ENCODE data around the gene PLEKHN1.
A peak's percentile ranks its signal among the peaks of the same experiment; 100 is the strongest.

PLEKHN1 gene

GRCh38 chr1:959731-960362 lies 6.4 kb upstream of the PLEKHN1 start:
- Histone ChIP-seq H3K9me3 (ENCODE audit: low read depth, low read length) (no peaks in the 10 kb centered on the region), H3K4me3 (peak overlapping the region; percentile 78), H3K36me3 (ENCODE audit: insufficient read depth, low read length) (peaks cover 43% of the 10 kb centered on the region), H3K9ac (ENCODE audit: insufficient read length) (peak overlapping the region; percentile 73), H3K27ac (peak overlapping the region; percentile 50; the same call in 1 of the 2 replicates)
- TF ChIP-seq POLR2AphosphoS5 (IDR thresholded peaks at IDR 0.05; ENCODE audit: borderline replicate concordance, low read depth, low read length): no peak
- TF ChIP-seq EZH2 (IDR thresholded peaks at IDR 0.05): no peak
- no peak for TF ChIP-seq FOXP2 (optimal IDR thresholded peaks at IDR 0.05; ENCODE audit: control extremely low read depth, extremely low read length, insufficient read depth)
- DNase-seq (ENCODE audit: low read depth, low spot score): no peak

GRCh38 chr1:960363-961131 lies 5.7 kb upstream of the PLEKHN1 start, which contains the start of gene KLHL17:
TSS of gene KLHL17 (plus strand) at chr1:960584. CDS start at chr1:960694, 110 bp downstream.
- Histone ChIP-seq H3K4me3 (peak within 1 kb of the TSS; percentile 78), H3K9ac (ENCODE audit: insufficient read length) (peak within 1 kb of the TSS; percentile 73), H3K36me3 (ENCODE audit: insufficient read depth, low read length) (peaks cover 36% of the 10 kb centered on the region), H3K27ac (peak within 1 kb of the TSS; percentile 50; the same call in 1 of the 2 replicates), H3K9me3 (ENCODE audit: low read depth, low read length) (no peaks in the 10 kb centered on the region)
- no peak for DNase-seq (ENCODE audit: low read depth, low spot score)
- TF ChIP-seq EZH2 (IDR thresholded peaks at IDR 0.05) (no peak), FOXP2 (optimal IDR thresholded peaks at IDR 0.05; ENCODE audit: control extremely low read depth, extremely low read length, insufficient read depth) (no peak), POLR2AphosphoS5 (IDR thresholded peaks at IDR 0.05; ENCODE audit: borderline replicate concordance, low read depth, low read length) (peak; percentile 50; the same call in 1 of the 2 replicates)

- Histone ChIP-seq H3K9me3 (ENCODE audit: low read depth, low read length) (no peaks in the 10 kb centered on the region), H3K36me3 (ENCODE audit: insufficient read depth, low read length) (peaks cover 29% of the 10 kb centered on the region), H3K4me3 (peak overlapping the region; percentile 78), H3K27ac (no peak overlapping the region), H3K9ac (ENCODE audit: insufficient read length) (peak overlapping the region; percentile 73)
- TF ChIP-seq FOXP2 (optimal IDR thresholded peaks at IDR 0.05; ENCODE audit: control extremely low read depth, extremely low read length, insufficient read depth) (no peak), EZH2 (IDR thresholded peaks at IDR 0.05) (no peak), POLR2AphosphoS5 (IDR thresholded peaks at IDR 0.05; ENCODE audit: borderline replicate concordance, low read depth, low read length) (no peak)
- DNase-seq (ENCODE audit: low read depth, low spot score): no peak
These were observed 5.1 kb upstream of the PLEKHN1 start for GRCh38 chr1:961132-961669.

GRCh38 chr1:962381-963300 lies 3.6 kb upstream of the PLEKHN1 start:
- H3K27ac ChIP-seq: no peak overlapping the region
- H3K9ac ChIP-seq (ENCODE audit: insufficient read length): no peak overlapping the region
- no peak overlapping the region for H3K4me3 ChIP-seq
- DNase-seq (ENCODE audit: low read depth, low spot score): no peak
- no peak for TF ChIP-seq FOXP2 (optimal IDR thresholded peaks at IDR 0.05; ENCODE audit: control extremely low read depth, extremely low read length, insufficient read depth)
- TF ChIP-seq EZH2 (IDR thresholded peaks at IDR 0.05): no peak
- no peak for TF ChIP-seq POLR2AphosphoS5 (IDR thresholded peaks at IDR 0.05; ENCODE audit: borderline replicate concordance, low read depth, low read length)
- H3K36me3 ChIP-seq (ENCODE audit: insufficient read depth, low read length): peaks cover 15% of the 10 kb centered on the region
- no peaks in the 10 kb centered on the region for H3K9me3 ChIP-seq (ENCODE audit: low read depth, low read length)

GRCh38 chr1:963301-963651 lies 3.0 kb upstream of the PLEKHN1 start:
- no peak for DNase-seq (ENCODE audit: low read depth, low spot score)
- Histone ChIP-seq H3K36me3 (ENCODE audit: insufficient read depth, low read length) (peaks cover 12% of the 10 kb centered on the region; the same call in 1 of the 2 replicates), H3K27ac (no peak overlapping the region), H3K4me3 (no peak overlapping the region), H3K9ac (ENCODE audit: insufficient read length) (no peak overlapping the region), H3K9me3 (ENCODE audit: low read depth, low read length) (no peaks in the 10 kb centered on the region)
- no peak for TF ChIP-seq POLR2AphosphoS5 (IDR thresholded peaks at IDR 0.05; ENCODE audit: borderline replicate concordance, low read depth, low read length)

GRCh38 chr1:963746-964525 lies 2.3 kb upstream of the PLEKHN1 start:
- no peak overlapping the region for H3K4me3 ChIP-seq
- no peak overlapping the region for H3K9ac ChIP-seq (ENCODE audit: insufficient read length)
- no peak for DNase-seq (ENCODE audit: low read depth, low spot score)
- no peak for TF ChIP-seq POLR2AphosphoS5 (IDR thresholded peaks at IDR 0.05; ENCODE audit: borderline replicate concordance, low read depth, low read length)
- no peak for TF ChIP-seq EZH2 (IDR thresholded peaks at IDR 0.05)
- TF ChIP-seq FOXP2 (optimal IDR thresholded peaks at IDR 0.05; ENCODE audit: control extremely low read depth, extremely low read length, insufficient read depth): no peak
- H3K36me3 ChIP-seq (ENCODE audit: insufficient read depth, low read length): peaks cover 12% of the 10 kb centered on the region; the same call in 1 of the 2 replicates
- H3K27ac ChIP-seq: no peak overlapping the region
- no peaks in the 10 kb centered on the region for H3K9me3 ChIP-seq (ENCODE audit: low read depth, low read length)

- Histone ChIP-seq H3K9ac (ENCODE audit: insufficient read length) (no peak overlapping the region), H3K9me3 (ENCODE audit: low read depth, low read length) (no peaks in the 10 kb centered on the region), H3K36me3 (ENCODE audit: insufficient read depth, low read length) (peaks cover 12% of the 10 kb centered on the region; the same call in 1 of the 2 replicates), H3K4me3 (no peak overlapping the region), H3K27ac (no peak overlapping the region)
- TF ChIP-seq EZH2 (IDR thresholded peaks at IDR 0.05): no peak
- TF ChIP-seq FOXP2 (optimal IDR thresholded peaks at IDR 0.05; ENCODE audit: control extremely low read depth, extremely low read length, insufficient read depth): no peak
- no peak for TF ChIP-seq POLR2AphosphoS5 (IDR thresholded peaks at IDR 0.05; ENCODE audit: borderline replicate concordance, low read depth, low read length)
- DNase-seq (ENCODE audit: low read depth, low spot score): no peak
These were observed 1.4 kb upstream of the PLEKHN1 start for GRCh38 chr1:964691-965525.

All from SK-N-MC (cell line).